Stromal cell of bone marrow (primary cell): ENCODE measurements around the gene NPIPB2.

Source experiments
- DNase-seq: peaks from one replicate; pipeline ENCODE4 v3.0.0-alpha.2; 2012; ENCODE audit warnings: low read depth

Gene NPIPB2

DNA sequence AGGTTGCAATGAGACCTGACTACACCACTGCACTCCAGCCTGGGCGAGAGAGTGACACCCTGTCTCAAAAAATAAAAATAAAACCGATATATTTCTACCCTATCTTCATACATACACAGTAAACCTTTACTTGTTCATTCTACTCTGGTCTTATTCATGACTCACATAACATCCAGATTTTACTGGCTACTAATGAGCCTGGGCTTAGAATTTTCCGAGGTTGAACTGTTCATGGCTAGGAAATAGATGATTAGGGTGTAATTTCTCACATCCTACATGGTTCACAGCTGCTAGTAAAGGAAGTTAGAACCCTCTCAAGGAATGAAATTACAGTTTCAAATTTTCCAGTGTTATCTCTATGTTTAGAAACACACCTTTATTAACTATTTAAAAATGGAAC is 40.8 kb downstream of the NPIPB2 start:
- no peak for DNase-seq

DNA sequence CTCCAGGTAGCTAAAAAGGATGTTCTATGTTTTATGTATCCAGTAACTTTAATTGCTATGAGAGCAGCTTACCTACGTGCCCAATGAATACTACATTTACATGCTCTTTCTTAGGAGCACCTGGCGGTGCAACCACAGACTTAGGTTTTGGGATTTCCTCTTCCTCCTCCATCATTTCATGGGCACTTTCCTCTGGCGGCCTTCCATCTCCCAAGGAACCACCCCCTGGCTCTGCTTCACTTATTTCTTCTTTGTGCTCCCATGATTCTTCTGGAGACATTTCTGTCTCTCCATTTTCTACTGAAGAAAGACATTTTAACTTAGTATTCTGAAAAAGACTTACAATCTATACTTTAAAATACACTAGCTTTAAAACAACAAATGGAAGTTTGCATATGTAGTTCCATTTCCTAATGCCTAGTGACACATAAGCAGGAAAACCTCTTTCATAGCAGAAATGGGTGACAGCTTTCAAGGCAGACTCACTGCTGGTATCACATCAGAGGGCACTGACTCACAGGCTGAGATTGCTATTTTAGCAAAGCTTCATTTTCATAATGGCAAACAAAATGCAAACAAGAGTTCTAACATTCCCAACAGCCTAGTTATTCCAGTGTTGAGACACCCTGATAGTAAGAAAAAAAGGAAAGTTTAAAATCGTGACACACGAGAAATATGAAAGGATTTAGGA is 45.2 kb downstream of the NPIPB2 start:
- peak; percentile 79 for DNase-seq

DNA sequence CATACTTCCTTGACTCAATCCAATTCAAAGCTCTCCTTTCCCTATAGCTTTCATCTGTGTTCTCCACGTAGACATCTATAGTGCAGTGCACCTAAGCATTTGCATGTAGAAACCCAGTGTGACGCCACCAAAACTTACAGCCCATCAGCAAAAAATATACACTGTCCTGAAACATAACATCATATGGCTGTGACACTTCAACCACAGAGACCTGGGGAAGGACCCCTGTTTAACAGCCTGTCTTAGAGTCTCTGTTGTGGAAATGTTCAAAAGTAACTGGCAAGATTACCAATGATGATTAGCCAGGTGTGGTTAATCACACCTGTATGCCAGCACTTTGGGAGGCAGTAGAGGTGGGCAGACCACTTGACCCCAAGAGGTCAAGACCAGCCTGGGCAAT is 48.3 kb downstream of the NPIPB2 start:
- DNase-seq: no peak

DNA sequence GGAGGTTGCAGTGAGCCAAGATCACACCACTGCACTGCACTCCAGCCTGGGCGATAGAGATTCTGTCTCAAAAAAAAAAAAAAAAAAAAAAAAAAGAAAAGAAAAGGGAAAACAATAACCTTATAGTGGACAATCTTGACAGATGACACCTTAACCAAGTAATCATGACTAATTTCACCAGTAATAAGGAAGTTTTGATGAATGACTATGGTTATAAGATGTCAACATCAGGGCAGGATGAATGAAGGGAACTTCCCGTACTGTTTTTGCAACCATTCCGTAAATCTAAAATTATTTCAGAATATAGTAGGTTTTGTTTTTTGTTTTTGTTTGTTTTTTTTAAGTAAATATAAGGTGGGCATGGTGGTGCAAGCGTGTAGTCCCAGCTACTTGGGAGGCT is 49.1 kb downstream of the NPIPB2 start:
- DNase-seq: no peak

DNA sequence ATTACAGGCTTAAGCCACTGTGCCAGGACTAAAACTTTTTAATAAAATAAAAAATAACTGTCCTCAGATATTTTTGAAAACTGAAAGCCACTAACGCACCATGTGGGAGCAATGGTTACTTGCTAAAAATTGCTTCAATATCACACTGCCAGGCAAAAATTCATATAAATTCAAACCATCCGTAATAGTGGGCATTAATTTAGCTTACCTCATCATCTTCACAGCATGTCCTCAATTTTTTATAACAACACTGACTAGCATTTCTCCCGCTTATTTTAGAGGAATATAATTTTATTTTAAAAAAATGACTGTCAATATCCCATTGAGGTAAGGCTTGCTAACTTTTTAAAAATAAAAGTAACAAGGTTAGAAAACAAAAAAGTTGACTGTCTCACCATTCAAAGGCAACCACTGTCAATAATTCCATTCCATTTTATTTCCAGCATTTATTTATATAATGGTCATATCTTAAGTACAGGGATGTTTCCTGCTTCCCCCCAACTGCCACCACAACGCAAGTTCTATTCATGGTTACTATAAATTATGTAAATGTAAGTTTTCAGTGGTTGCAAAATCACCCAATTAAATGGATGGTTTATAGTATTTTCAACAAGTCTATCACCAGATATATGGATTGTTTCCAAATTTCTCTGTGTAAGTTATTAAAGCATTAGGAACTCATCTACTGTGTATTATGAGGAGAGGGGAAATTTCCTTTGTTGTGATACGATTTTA is 51.4 kb downstream of the NPIPB2 start:
- no peak for DNase-seq

DNA sequence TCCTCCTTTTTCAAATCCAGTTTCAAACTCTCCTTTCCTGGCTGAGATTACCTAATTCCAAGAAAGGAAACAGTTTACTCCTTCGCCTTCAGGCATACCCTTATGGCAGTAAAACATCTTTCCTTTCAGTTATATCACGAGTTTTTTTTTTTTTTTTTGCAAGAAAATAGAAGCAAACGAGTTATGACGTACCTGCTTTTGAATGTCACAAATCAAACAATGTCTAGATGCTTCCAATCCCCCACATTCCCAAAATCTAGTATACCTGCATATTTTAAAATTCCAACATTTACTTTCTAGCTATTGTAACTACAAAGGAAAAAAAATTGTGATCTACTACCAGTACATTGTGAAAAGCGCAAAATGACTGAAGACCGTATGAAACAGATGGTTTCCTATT is 55.0 kb downstream of the NPIPB2 start:
- DNase-seq: no peak

DNA sequence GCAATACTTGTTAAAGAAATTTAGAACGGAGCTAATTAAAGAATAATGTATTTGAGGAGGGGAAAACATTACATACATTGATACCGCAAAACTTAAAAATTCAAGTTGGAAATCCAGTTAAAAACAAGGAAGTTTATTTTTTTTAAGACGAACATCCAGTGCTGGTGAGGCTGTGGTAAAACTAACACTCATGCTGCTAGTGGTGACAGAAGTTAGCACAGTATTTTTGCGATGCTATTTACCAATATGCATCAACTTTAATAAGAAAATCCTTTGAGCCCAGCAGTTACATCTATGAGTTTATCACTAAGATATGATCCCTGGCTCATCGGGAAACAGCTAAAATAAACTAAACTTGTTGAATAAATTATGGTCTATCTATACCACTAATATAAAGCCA is 57.8 kb downstream of the NPIPB2 start:
- DNase-seq: no peak

DNA sequence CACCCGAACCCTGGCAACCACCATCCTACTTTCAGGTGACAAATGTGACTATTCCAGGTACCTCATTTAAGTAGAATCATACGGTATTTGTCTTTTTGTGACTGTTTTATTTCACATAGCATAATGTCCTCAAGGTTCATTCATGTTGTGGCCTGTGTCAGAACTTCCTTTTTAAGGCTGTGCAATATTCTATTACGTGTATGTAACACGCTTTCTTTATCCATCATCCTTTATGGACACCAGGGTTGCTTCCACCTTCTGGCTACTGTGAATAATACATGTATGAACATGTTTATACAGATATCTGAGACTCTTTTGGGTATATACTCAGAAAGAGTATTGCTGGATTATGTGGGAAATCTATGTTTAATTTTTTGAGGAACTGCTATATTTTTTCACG is 61.8 kb downstream of the NPIPB2 start:
- no peak for DNase-seq

DNA sequence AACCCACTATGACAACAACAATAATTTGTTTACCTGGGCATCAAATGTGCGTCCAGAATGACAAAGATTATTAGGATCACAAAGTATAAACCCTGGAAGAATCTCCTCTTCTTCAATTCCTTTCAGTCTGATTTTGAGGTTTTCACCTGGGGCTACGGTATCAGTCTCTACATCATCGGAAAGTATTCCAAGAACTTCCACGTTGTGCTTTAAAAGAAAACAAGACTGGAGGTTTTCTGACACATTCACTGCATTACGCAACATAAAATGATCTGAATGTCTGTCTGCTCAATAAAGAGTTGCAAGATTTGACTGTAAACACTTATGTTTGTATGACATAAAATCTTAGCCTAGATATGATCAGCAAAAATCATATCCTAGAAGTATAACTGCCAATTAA is 64.5 kb downstream of the NPIPB2 start:
- no peak for DNase-seq
